Caco-2 (cell line): ENCODE measurements around the gene TMEM109. TPM values are rescaled to one million over a fixed set of nuclear protein-coding genes. Genes with fewer than 3 reads are reported as not detected.

Experiments
- BruUV-seq: library from RNA; stranded (reverse); fragments of 400-500 nt; replicated peaks from 2 replicates; lab custom pipeline; 2021; lab: Mats Ljungman, UMichigan
- CTCF ChIA-PET: fragments of 300-600 bp; sonication (Branson Sonifier 250); formaldehyde crosslinking; loops from one replicate; lab custom pipeline; 2022; ENCODE audit warnings: antibody characterized with exemption; lab: Charles Lee
- POLR2A ChIA-PET: fragments of 300-600 bp; sonication (Branson Sonifier 250); formaldehyde crosslinking; loops from one replicate; lab custom pipeline; 2022; ENCODE audit warnings: antibody characterized with exemption; lab: Charles Lee
- DNase-seq, 2 experiments: peaks; one replicate each; pipeline versions ENCODE4 v3.0.0 to v3.0.0-alpha.2; 2020 to 2022
- H3K27me3 ChIP-seq: replicated peaks from 2 replicates; pipeline ENCODE4 v1.6.0; 2011; ENCODE audit warnings: low read length; ENCODE audit not compliant: control insufficient read depth, insufficient read depth
- H3K36me3 ChIP-seq: 2 replicates; pipeline ENCODE4 v1.5.1; 2011; ENCODE audit warnings: low read length; ENCODE audit not compliant: control insufficient read depth, insufficient read depth
- H3K4me1 ChIP-seq: fragments of 250-450 bp; sonication (Bioruptor Pico); 2 replicates; pipeline ENCODE4 v1.5.1; 2020; ENCODE audit warnings: mild to moderate bottlenecking
- H3K4me3 ChIP-seq: 2 replicates; pipeline ENCODE4 v1.5.1; 2011; ENCODE audit warnings: low read depth, mild to moderate bottlenecking, control low read depth, low read length
- H3K9me3 ChIP-seq: fragments of 250-450 bp; sonication (Bioruptor Pico); 2 replicates; pipeline ENCODE4 v1.5.1; 2020; ENCODE audit warnings: mild to moderate bottlenecking, moderate library complexity
- H3K27ac Mint-ChIP-seq: one replicate; pipeline ENCODE4 v1.8.0; 2022; ENCODE audit warnings: mixed read lengths; ENCODE audit not compliant: unreplicated experiment
- H3K27me3 Mint-ChIP-seq: one replicate; pipeline ENCODE4 v1.8.0; 2022; ENCODE audit warnings: mixed read lengths; ENCODE audit not compliant: insufficient read depth, unreplicated experiment
- H3K36me3 Mint-ChIP-seq: one replicate; pipeline ENCODE4 v1.8.0; 2022; ENCODE audit warnings: mild to moderate bottlenecking, mixed read lengths; ENCODE audit not compliant: insufficient read depth, unreplicated experiment
- H3K4me1 Mint-ChIP-seq: one replicate; pipeline ENCODE4 v1.8.0; 2022; ENCODE audit warnings: low read depth, mixed read lengths; ENCODE audit not compliant: unreplicated experiment
- H3K4me3 Mint-ChIP-seq: one replicate; pipeline ENCODE4 v1.8.0; 2022; ENCODE audit warnings: mild to moderate bottlenecking, moderate library complexity, mixed read lengths; ENCODE audit not compliant: unreplicated experiment
- H3K9me3 Mint-ChIP-seq: one replicate; pipeline ENCODE4 v1.8.0; 2022; ENCODE audit warnings: mixed read lengths; ENCODE audit not compliant: unreplicated experiment
- intact Hi-C: fragments of 100-400 bp; cut with micrococcal nuclease; formaldehyde crosslinking; loops from one replicate; pipeline ENCODE4 v1.10.0; 2022; ENCODE audit not compliant: unreplicated experiment
- total RNA-seq: library from RNA; stranded (reverse); gene quantifications from 2 replicates; pipeline ENCODE4 v1.2.3, GENCODE V29; 2022
- TF ChIP-seq, protein P1 (sequence below), 2 experiments: fragments of 200-600 bp in 1 of 2; IDR thresholded peaks; 1 replicate in 1 of 2; 2 replicates in 1 of 2; pipeline versions ENCODE4 v1.5.1 to v1.8.0; 2011 to 2022; ENCODE audit warnings: antibody characterized with exemption in 1 of 2, control low read depth in 1 of 2, inconsistent platforms in 1 of 2, low read depth in 1 of 2, low read length in 1 of 2, mild to moderate bottlenecking in 1 of 2, moderate library complexity in 1 of 2; ENCODE audit not compliant: insufficient read depth in 1 of 2, severe bottlenecking in 1 of 2, unreplicated experiment in 1 of 2

Gene TMEM109
- total RNA-seq, 1 experiment from 2014 or later: 91.9 TPM

DNA sequence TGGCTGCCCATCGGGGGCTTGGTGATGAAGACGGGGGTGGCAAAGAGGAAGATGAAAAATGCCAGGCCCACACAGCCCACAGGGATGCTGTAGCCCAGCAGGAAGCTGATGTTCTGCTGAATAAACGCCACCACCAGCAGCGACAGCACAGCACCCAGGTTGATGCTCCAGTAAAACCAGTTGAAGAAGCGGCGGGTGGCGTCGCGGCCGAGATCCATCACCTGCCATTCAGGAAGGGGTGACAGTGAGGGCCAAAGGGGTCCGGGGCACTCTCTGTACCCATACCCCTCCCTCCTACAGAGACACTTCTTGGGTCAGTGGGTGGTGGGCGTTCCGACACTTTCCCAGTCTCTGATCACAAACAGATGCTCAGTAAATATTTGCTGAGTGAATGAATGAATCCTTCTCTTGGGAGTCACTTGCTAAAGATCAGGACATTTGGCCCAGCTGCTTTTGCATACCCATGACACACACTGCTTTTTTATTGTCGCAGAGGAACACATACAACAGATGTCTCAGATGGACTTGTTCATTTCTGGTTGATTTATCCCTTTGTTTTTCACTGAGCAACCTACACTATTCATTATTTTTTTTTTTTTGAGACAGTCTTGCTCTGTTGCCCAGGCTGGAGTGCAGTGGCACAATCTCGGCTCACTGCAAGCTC, 32.8 kb downstream of the TMEM109 start:
- POLR2A ChIA-PET: interaction anchor here (1.1 kb wide), 1 partner anchor 15 kb away, joined by 3 read pairs; no protein-coding TSS in a partner anchor
- intact Hi-C loops: no loop called here
- Histone ChIP-seq H3K9me3 (no peaks in the 10 kb centered on the region), H3K4me1 (no peaks in the 10 kb centered on the region; the same call in 1 of the 2 replicates), H3K27me3 (no peaks in the 10 kb centered on the region), H3K36me3 (no peaks in the 10 kb centered on the region), H3K4me3 (no peak overlapping the region)
- H3K9me3 Mint-ChIP-seq: no peaks in the 10 kb centered on the region
- H3K27me3 Mint-ChIP-seq: no peaks in the 10 kb centered on the region
- DNase-seq: no peak
- no peaks in the 10 kb centered on the region for H3K4me1 Mint-ChIP-seq
- no peak overlapping the region for H3K4me3 Mint-ChIP-seq
- CTCF ChIA-PET: interaction anchor here (0.6 to 0.8 kb wide), 2 partner anchors 207 to 239 kb away, joined by 3 to 6 read pairs; no protein-coding TSS in a partner anchor
- no peak overlapping the region for H3K27ac Mint-ChIP-seq
- TF ChIP-seq, protein P1, sequence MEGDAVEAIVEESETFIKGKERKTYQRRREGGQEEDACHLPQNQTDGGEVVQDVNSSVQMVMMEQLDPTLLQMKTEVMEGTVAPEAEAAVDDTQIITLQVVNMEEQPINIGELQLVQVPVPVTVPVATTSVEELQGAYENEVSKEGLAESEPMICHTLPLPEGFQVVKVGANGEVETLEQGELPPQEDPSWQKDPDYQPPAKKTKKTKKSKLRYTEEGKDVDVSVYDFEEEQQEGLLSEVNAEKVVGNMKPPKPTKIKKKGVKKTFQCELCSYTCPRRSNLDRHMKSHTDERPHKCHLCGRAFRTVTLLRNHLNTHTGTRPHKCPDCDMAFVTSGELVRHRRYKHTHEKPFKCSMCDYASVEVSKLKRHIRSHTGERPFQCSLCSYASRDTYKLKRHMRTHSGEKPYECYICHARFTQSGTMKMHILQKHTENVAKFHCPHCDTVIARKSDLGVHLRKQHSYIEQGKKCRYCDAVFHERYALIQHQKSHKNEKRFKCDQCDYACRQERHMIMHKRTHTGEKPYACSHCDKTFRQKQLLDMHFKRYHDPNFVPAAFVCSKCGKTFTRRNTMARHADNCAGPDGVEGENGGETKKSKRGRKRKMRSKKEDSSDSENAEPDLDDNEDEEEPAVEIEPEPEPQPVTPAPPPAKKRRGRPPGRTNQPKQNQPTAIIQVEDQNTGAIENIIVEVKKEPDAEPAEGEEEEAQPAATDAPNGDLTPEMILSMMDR (IDR thresholded peaks at IDR 0.05; ENCODE audit: insufficient read depth in 1 of 2, low read depth in 1 of 2, low read length in 1 of 2, severe bottlenecking in 1 of 2, unreplicated experiment in 1 of 2): no peak
- H3K36me3 Mint-ChIP-seq: no peaks in the 10 kb centered on the region
- BruUV-seq: no TSS peak

DNA sequence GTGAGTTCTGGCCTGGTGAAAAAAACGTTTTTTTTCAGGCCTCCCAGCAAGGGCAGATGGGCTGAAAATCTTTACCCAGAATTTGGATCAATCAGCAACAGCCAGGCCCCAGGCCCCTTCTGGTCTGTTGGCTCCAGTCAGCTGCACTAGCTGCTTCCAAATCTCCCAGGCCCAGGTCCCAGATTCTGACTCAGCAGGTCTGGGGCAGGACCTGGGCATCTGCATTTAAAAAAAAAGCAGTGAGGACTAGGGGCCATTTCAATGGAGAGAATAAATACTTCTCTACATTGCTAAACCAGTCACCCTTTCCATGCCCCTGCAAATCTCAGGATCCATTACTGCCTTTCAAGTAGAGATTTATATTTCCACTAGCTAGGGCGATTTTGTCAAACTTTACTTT, 33.7 kb downstream of the TMEM109 start:
- Histone ChIP-seq H3K4me1 (peaks cover 6% of the 10 kb centered on the region; the same call in 1 of the 2 replicates), H3K9me3 (no peaks in the 10 kb centered on the region), H3K27me3 (no peaks in the 10 kb centered on the region), H3K4me3 (no peak overlapping the region), H3K36me3 (no peaks in the 10 kb centered on the region)
- peaks cover 9% of the 10 kb centered on the region for H3K4me1 Mint-ChIP-seq
- ChIA-PET POLR2A (no interaction called here), CTCF (no interaction called here)
- BruUV-seq: no TSS peak
- intact Hi-C loops: no loop called here
- H3K36me3 Mint-ChIP-seq: no peaks in the 10 kb centered on the region
- H3K9me3 Mint-ChIP-seq: no peaks in the 10 kb centered on the region
- DNase-seq: no peak
- no peak overlapping the region for H3K27ac Mint-ChIP-seq
- TF ChIP-seq, protein P1 (IDR thresholded peaks at IDR 0.05; ENCODE audit: insufficient read depth in 1 of 2, low read depth in 1 of 2, low read length in 1 of 2, severe bottlenecking in 1 of 2, unreplicated experiment in 1 of 2): no peak
- H3K4me3 Mint-ChIP-seq: no peak overlapping the region
- no peaks in the 10 kb centered on the region for H3K27me3 Mint-ChIP-seq

DNA sequence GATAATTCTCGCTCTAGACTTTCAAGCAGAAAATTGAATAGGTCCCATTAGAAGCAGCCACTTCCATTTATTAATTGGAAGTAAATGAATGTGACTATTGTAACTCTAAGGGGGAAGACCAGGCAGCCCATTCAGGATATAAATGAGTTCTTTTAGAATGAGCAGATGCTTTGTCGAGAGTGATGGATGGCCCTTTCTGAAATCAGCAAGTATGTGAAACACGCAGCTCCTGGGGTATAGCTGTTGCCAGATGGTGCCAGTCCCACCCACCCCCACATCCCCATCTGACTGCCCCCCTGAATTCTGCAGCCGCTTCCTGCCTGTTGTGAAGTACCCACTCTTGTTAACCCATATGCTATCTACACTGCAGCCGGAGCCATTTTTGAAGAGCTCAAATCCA, 34.3 kb downstream of the TMEM109 start:
- Histone ChIP-seq H3K36me3 (no peaks in the 10 kb centered on the region), H3K4me3 (no peak overlapping the region), H3K27me3 (no peaks in the 10 kb centered on the region), H3K9me3 (no peaks in the 10 kb centered on the region), H3K4me1 (peaks cover 6% of the 10 kb centered on the region; the same call in 1 of the 2 replicates)
- POLR2A ChIA-PET: no interaction called here
- intact Hi-C loops: no loop called here
- no peaks in the 10 kb centered on the region for H3K9me3 Mint-ChIP-seq
- H3K27me3 Mint-ChIP-seq: no peaks in the 10 kb centered on the region
- no peak overlapping the region for H3K4me3 Mint-ChIP-seq
- H3K36me3 Mint-ChIP-seq: no peaks in the 10 kb centered on the region
- peaks cover 13% of the 10 kb centered on the region for H3K4me1 Mint-ChIP-seq
- CTCF ChIA-PET: no interaction called here
- no TSS peak for BruUV-seq
- no peak for DNase-seq
- TF ChIP-seq, protein P1 (IDR thresholded peaks at IDR 0.05; ENCODE audit: insufficient read depth in 1 of 2, low read depth in 1 of 2, low read length in 1 of 2, severe bottlenecking in 1 of 2, unreplicated experiment in 1 of 2): no peak
- H3K27ac Mint-ChIP-seq: no peak overlapping the region
